Measurements from ENCODE around the gene TMTC4.

The TMTC4 gene

GRCh38 chr13:100665403-100665802 is 9.2 kb downstream of the TMTC4 start:
- TF ChIP-seq CTCF (conservative IDR thresholded peaks at IDR 0.05): no peak

GRCh38 chr13:100664171-100664900 is 10.3 kb downstream of the TMTC4 start:
- TF ChIP-seq CTCF (conservative IDR thresholded peaks at IDR 0.05): no peak

More at GRCh38 chr13:100665403-100665802, 9.2 kb downstream of the TMTC4 start:
- no peak overlapping the region for H3K27ac ChIP-seq

GRCh38 chr13:100662468-100663211 is 12.0 kb downstream of the TMTC4 start:
- H3K27ac ChIP-seq: no peak overlapping the region
- no peak for TF ChIP-seq CTCF (conservative IDR thresholded peaks at IDR 0.05)

More at GRCh38 chr13:100664171-100664900, 10.3 kb downstream of the TMTC4 start:
- H3K27ac ChIP-seq: no peak overlapping the region

GRCh38 chr13:100660761-100661160 is 13.8 kb downstream of the TMTC4 start:
- H3K27ac ChIP-seq: no peak overlapping the region
- no peak for TF ChIP-seq CTCF (conservative IDR thresholded peaks at IDR 0.05)

- TF ChIP-seq CTCF (conservative IDR thresholded peaks at IDR 0.05): no peak
- H3K27ac ChIP-seq: no peak overlapping the region
Observed at GRCh38 chr13:100659578-100659977, 15.0 kb downstream of the TMTC4 start.

- TF ChIP-seq CTCF (conservative IDR thresholded peaks at IDR 0.05): no peak
- H3K27ac ChIP-seq: no peak overlapping the region
Observed at GRCh38 chr13:100658363-100658762, 16.2 kb downstream of the TMTC4 start.

GRCh38 chr13:100657881-100658315 is 16.7 kb downstream of the TMTC4 start:
- no peak for TF ChIP-seq CTCF (conservative IDR thresholded peaks at IDR 0.05)
- no peak overlapping the region for H3K27ac ChIP-seq
